Mesendoderm (in vitro differentiated cells): ENCODE measurements around the gene ADM5.

Experiments
- DNase-seq: peaks from one replicate; pipeline ENCODE4 v3.0.0; 2013
- H2AK5ac ChIP-seq: 2 replicates; pipeline ENCODE4 v1.6.1; 2013; ENCODE audit warnings: low read length, inconsistent platforms
- H2BK120ac ChIP-seq: 2 replicates; pipeline ENCODE4 v1.6.1; 2013; ENCODE audit warnings: low read depth, mild to moderate bottlenecking, low read length, moderate library complexity, mixed read lengths
- H2BK15ac ChIP-seq: replicated peaks from 2 replicates; pipeline ENCODE4 v1.6.1; 2013; ENCODE audit warnings: low read depth, mild to moderate bottlenecking, moderate library complexity
- H2BK5ac ChIP-seq: 2 replicates; pipeline ENCODE4 v1.6.1; 2013; ENCODE audit warnings: low read length, inconsistent platforms
- H3K18ac ChIP-seq: 2 replicates; pipeline ENCODE4 v1.6.1; 2013; ENCODE audit warnings: mild to moderate bottlenecking, low read length, mixed read lengths
- H3K23ac ChIP-seq: one replicate; pipeline ENCODE4 v1.6.1; 2013; ENCODE audit warnings: low read length
- H3K27ac ChIP-seq: 2 replicates; pipeline ENCODE4 v1.5.1; 2013; ENCODE audit warnings: low read depth, mild to moderate bottlenecking, inconsistent platforms, low read length, moderate library complexity
- H3K27me3 ChIP-seq: 2 replicates; pipeline ENCODE4 v1.6.1; 2013; ENCODE audit warnings: low read length, control low read depth, mild to moderate bottlenecking, inconsistent platforms; ENCODE audit not compliant: insufficient read depth, poor library complexity
- H3K36me3 ChIP-seq: 2 replicates; pipeline ENCODE4 v1.6.1; 2013; ENCODE audit warnings: low read length, inconsistent platforms; ENCODE audit not compliant: control insufficient read depth, insufficient read depth
- H3K4ac ChIP-seq: one replicate; pipeline ENCODE4 v1.6.1; 2013; ENCODE audit warnings: low read depth, mild to moderate bottlenecking, low read length, moderate library complexity
- H3K4me1 ChIP-seq: 2 replicates; pipeline ENCODE4 v1.6.1; 2013; ENCODE audit warnings: low read depth, low read length, inconsistent platforms; ENCODE audit not compliant: control insufficient read depth
- H3K4me2 ChIP-seq: 2 replicates; pipeline ENCODE4 v1.6.1; 2013; ENCODE audit warnings: low read length
- H3K4me3 ChIP-seq: 2 replicates; pipeline ENCODE4 v1.5.1; 2013; ENCODE audit warnings: mild to moderate bottlenecking, low read length
- H3K56ac ChIP-seq: one replicate; pipeline ENCODE4 v1.6.1; 2013; ENCODE audit warnings: low read length
- H3K79me1 ChIP-seq: 2 replicates; pipeline ENCODE4 v1.6.1; 2013; ENCODE audit warnings: low read length, inconsistent platforms
- H3K79me2 ChIP-seq: 2 replicates; pipeline ENCODE4 v1.6.1; 2013; ENCODE audit warnings: mild to moderate bottlenecking, low read length; ENCODE audit not compliant: control insufficient read depth, insufficient read depth
- H3K9ac ChIP-seq: 2 replicates; pipeline ENCODE4 v1.6.1; 2013; ENCODE audit warnings: low read length, inconsistent platforms
- H4K5ac ChIP-seq: one replicate; pipeline ENCODE4 v1.6.1; 2013; ENCODE audit warnings: low read length
- H4K8ac ChIP-seq: one replicate; pipeline ENCODE4 v1.6.1; 2013; ENCODE audit warnings: low read depth, mild to moderate bottlenecking, control low read depth, low read length, moderate library complexity
- WGBS: extraction: QIAGEN DNeasy Blood & Tissue Kit; methylation state at CpG from one replicate; pipeline ENCODE4 v1.1.7; 2013; ENCODE audit warnings: low lambda C conversion rate, missing lambda C conversion rate; ENCODE audit not compliant: insufficient coverage; ENCODE audit errors: extremely low coverage; 5-methylcytosine and 5-hydroxymethylcytosine counted together

Gene ADM5

GRCh38 chr19:49696115-49696514 lies 6.7 kb downstream of the ADM5 start:
- no peak overlapping the region for H2AK5ac ChIP-seq
- no peak overlapping the region for H4K5ac ChIP-seq
- no peak for DNase-seq
- no peaks in the 10 kb centered on the region for H3K79me1 ChIP-seq
- no peak overlapping the region for H3K9ac ChIP-seq
- no peak overlapping the region for H3K4me3 ChIP-seq
- no peaks in the 10 kb centered on the region for H3K27me3 ChIP-seq
- H2BK15ac ChIP-seq: no peak overlapping the region
- no peak overlapping the region for H2BK120ac ChIP-seq
- H3K4ac ChIP-seq: no peak overlapping the region
- no peak overlapping the region for H4K8ac ChIP-seq
- no peak overlapping the region for H3K23ac ChIP-seq
- H3K27ac ChIP-seq: no peak overlapping the region
- H3K79me2 ChIP-seq: no peaks in the 10 kb centered on the region
- no peak overlapping the region for H2BK5ac ChIP-seq
- peaks cover 2% of the 10 kb centered on the region for H3K4me1 ChIP-seq
- WGBS: no CpG with 5 or more reads among the region's 6 CpGs
- H3K4me2 ChIP-seq: no peak overlapping the region
- H3K36me3 ChIP-seq: no peaks in the 10 kb centered on the region
- H3K56ac ChIP-seq: no peak overlapping the region
- H3K18ac ChIP-seq: no peak overlapping the region

GRCh38 chr19:49696865-49697264 lies 7.5 kb downstream of the ADM5 start:
- no peak overlapping the region for H3K4me3 ChIP-seq
- H3K27me3 ChIP-seq: no peaks in the 10 kb centered on the region
- WGBS: no CpG with 5 or more reads among the region's 7 CpGs
- no peaks in the 10 kb centered on the region for H3K79me2 ChIP-seq
- H3K56ac ChIP-seq: no peak overlapping the region
- H4K8ac ChIP-seq: no peak overlapping the region
- no peak overlapping the region for H3K9ac ChIP-seq
- H3K23ac ChIP-seq: no peak overlapping the region
- no peak overlapping the region for H2BK15ac ChIP-seq
- H2BK5ac ChIP-seq: no peak overlapping the region
- H3K4me1 ChIP-seq: no peaks in the 10 kb centered on the region
- H4K5ac ChIP-seq: no peak overlapping the region
- H3K79me1 ChIP-seq: no peaks in the 10 kb centered on the region
- H3K18ac ChIP-seq: no peak overlapping the region
- H3K27ac ChIP-seq: no peak overlapping the region
- no peak overlapping the region for H3K4me2 ChIP-seq
- DNase-seq: no peak
- H3K4ac ChIP-seq: no peak overlapping the region
- H3K36me3 ChIP-seq: no peaks in the 10 kb centered on the region
- H2AK5ac ChIP-seq: no peak overlapping the region
- no peak overlapping the region for H2BK120ac ChIP-seq

GRCh38 chr19:49699364-49699763 lies 10.0 kb downstream of the ADM5 start:
- no peak overlapping the region for H2AK5ac ChIP-seq
- no peak overlapping the region for H2BK120ac ChIP-seq
- no peaks in the 10 kb centered on the region for H3K36me3 ChIP-seq
- H3K4me2 ChIP-seq: no peak overlapping the region
- no peak overlapping the region for H2BK5ac ChIP-seq
- H3K79me2 ChIP-seq: no peaks in the 10 kb centered on the region
- H3K4me1 ChIP-seq: no peaks in the 10 kb centered on the region
- H3K56ac ChIP-seq: no peak overlapping the region
- no peak overlapping the region for H3K18ac ChIP-seq
- no peak overlapping the region for H2BK15ac ChIP-seq
- no peak overlapping the region for H4K5ac ChIP-seq
- H4K8ac ChIP-seq: no peak overlapping the region
- H3K23ac ChIP-seq: no peak overlapping the region
- H3K27ac ChIP-seq: no peak overlapping the region
- DNase-seq: no peak
- H3K9ac ChIP-seq: no peak overlapping the region
- no peak overlapping the region for H3K4me3 ChIP-seq
- H3K4ac ChIP-seq: no peak overlapping the region
- no peaks in the 10 kb centered on the region for H3K79me1 ChIP-seq
- no CpG with 5 or more reads among the region's 5 CpGs for WGBS
- no peaks in the 10 kb centered on the region for H3K27me3 ChIP-seq

GRCh38 chr19:49700563-49700962 lies 11.2 kb downstream of the ADM5 start:
- Histone ChIP-seq H3K79me1 (no peaks in the 10 kb centered on the region), H3K56ac (no peak overlapping the region), H3K4me3 (no peak overlapping the region), H3K9ac (no peak overlapping the region), H4K8ac (no peak overlapping the region), H3K27me3 (no peaks in the 10 kb centered on the region), H3K79me2 (no peaks in the 10 kb centered on the region), H2BK5ac (no peak overlapping the region), H2AK5ac (no peak overlapping the region), H2BK120ac (no peak overlapping the region), H3K36me3 (no peaks in the 10 kb centered on the region), H3K4me1 (no peaks in the 10 kb centered on the region), H4K5ac (no peak overlapping the region), H3K23ac (no peak overlapping the region), H3K4me2 (no peak overlapping the region), H2BK15ac (no peak overlapping the region), H3K4ac (no peak overlapping the region), H3K27ac (no peak overlapping the region), H3K18ac (no peak overlapping the region)
- no peak for DNase-seq
- WGBS: no CpG with 5 or more reads among the region's 11 CpGs

GRCh38 chr19:49701271-49701786 lies 11.9 kb downstream of the ADM5 start:
- no peaks in the 10 kb centered on the region for H3K4me1 ChIP-seq
- H3K4me3 ChIP-seq: no peak overlapping the region
- no peak overlapping the region for H3K4ac ChIP-seq
- H3K56ac ChIP-seq: no peak overlapping the region
- no peak overlapping the region for H3K27ac ChIP-seq
- 100% methylated on average over 3 of the region's 40 CpGs for WGBS
- H3K36me3 ChIP-seq: no peaks in the 10 kb centered on the region
- H3K79me1 ChIP-seq: no peaks in the 10 kb centered on the region
- H3K18ac ChIP-seq: no peak overlapping the region
- H3K23ac ChIP-seq: no peak overlapping the region
- DNase-seq: no peak
- no peak overlapping the region for H2AK5ac ChIP-seq
- H3K79me2 ChIP-seq: no peaks in the 10 kb centered on the region
- H3K27me3 ChIP-seq: no peaks in the 10 kb centered on the region
- H4K5ac ChIP-seq: no peak overlapping the region
- H2BK5ac ChIP-seq: no peak overlapping the region
- no peak overlapping the region for H4K8ac ChIP-seq
- no peak overlapping the region for H2BK15ac ChIP-seq
- H3K9ac ChIP-seq: no peak overlapping the region
- H2BK120ac ChIP-seq: no peak overlapping the region
- no peak overlapping the region for H3K4me2 ChIP-seq

GRCh38 chr19:49704888-49705642 lies 15.7 kb downstream of the ADM5 start:
- Histone ChIP-seq H3K23ac (no peak overlapping the region), H4K8ac (no peak overlapping the region), H3K27ac (no peak overlapping the region), H2BK15ac (no peak overlapping the region), H2BK5ac (no peak overlapping the region), H3K27me3 (no peaks in the 10 kb centered on the region), H2AK5ac (no peak overlapping the region), H3K18ac (no peak overlapping the region), H3K9ac (no peak overlapping the region), H3K79me1 (no peaks in the 10 kb centered on the region), H3K79me2 (no peaks in the 10 kb centered on the region), H2BK120ac (no peak overlapping the region), H3K4me2 (no peak overlapping the region), H3K36me3 (no peaks in the 10 kb centered on the region), H3K4ac (no peak overlapping the region), H3K4me1 (no peaks in the 10 kb centered on the region), H3K4me3 (no peak overlapping the region), H4K5ac (no peak overlapping the region), H3K56ac (no peak overlapping the region)
- no CpG with 5 or more reads among the region's 22 CpGs for WGBS
- DNase-seq: no peak
